ENCODE measurements around the gene TSTD1. TPM values are rescaled to one million over a fixed set of nuclear protein-coding genes. Genes with fewer than 3 reads are reported as not detected.

The TSTD1 gene
- total RNA-seq, 2 donors from 2014 or later = 49.4 to 90.8 TPM

GRCh38 chr1:161013131-161013487, 25.7 kb downstream of the TSTD1 start:
- Histone ChIP-seq H3K4me1 (peaks cover 60% of the 10 kb centered on the region), H3K36me3 (replicated peaks in 1 of 2; ENCODE audit: insufficient read depth in 1 of 2, low read depth in 2 of 2) (no peaks in the 10 kb centered on the region), H3K27ac (peak overlapping the region; percentile 86 to 94 (median 90)), H3K4me3 (no peak overlapping the region), H3K9me3 (no peaks in the 10 kb centered on the region), H3K27me3 (no peaks in the 10 kb centered on the region)
- TF ChIP-seq POLR2A (IDR thresholded peaks at IDR 0.05) (no peak), CTCF (IDR thresholded peaks at IDR 0.05) (no peak)
- DNase-seq (peak in 1 of 4 donors; percentile 37), ATAC-seq (no peak)
- intact Hi-C loops (cut with DNase I) = no loop called here

GRCh38 chr1:161012420-161012819, 26.3 kb downstream of the TSTD1 start:
- no peaks in the 10 kb centered on the region for H3K9me3 ChIP-seq
- no peaks in the 10 kb centered on the region for H3K27me3 ChIP-seq
- no peaks in the 10 kb centered on the region for H3K36me3 ChIP-seq (replicated peaks in 1 of 2; ENCODE audit: insufficient read depth in 1 of 2, low read depth in 2 of 2)
- H3K4me1 ChIP-seq = peaks cover 53% of the 10 kb centered on the region
- 77 to 87% methylated on average over 3 of the region's 3 CpGs for WGBS, 2 donors
- ATAC-seq (no peak), DNase-seq (no peak)
- H3K4me3 ChIP-seq = no peak overlapping the region
- H3K27ac ChIP-seq = peak overlapping the region in 3 of 4 donors; percentile 86 to 91 (median 90)
- no peak for TF ChIP-seq CTCF (IDR thresholded peaks at IDR 0.05)
- intact Hi-C loops (cut with DNase I) = no loop called here

GRCh38 chr1:161009602-161010211, 29.1 kb downstream of the TSTD1 start:
- H3K27me3 ChIP-seq = no peaks in the 10 kb centered on the region
- peaks cover 45% of the 10 kb centered on the region for H3K4me1 ChIP-seq
- no peak overlapping the region for H3K27ac ChIP-seq
- WGBS, 2 donors = 88 to 91% methylated on average over 7 of the region's 7 CpGs
- no peak for ATAC-seq
- H3K4me3 ChIP-seq = no peak overlapping the region
- intact Hi-C loops (cut with DNase I) = no loop called here
- no peaks in the 10 kb centered on the region for H3K36me3 ChIP-seq (replicated peaks in 1 of 2; ENCODE audit: insufficient read depth in 1 of 2, low read depth in 2 of 2)
- TF ChIP-seq POLR2A (IDR thresholded peaks at IDR 0.05) = no peak
- TF ChIP-seq CTCF (IDR thresholded peaks at IDR 0.05) = no peak
- no peaks in the 10 kb centered on the region for H3K9me3 ChIP-seq
- no peak for DNase-seq

- H3K4me1 ChIP-seq = peaks cover 37% of the 10 kb centered on the region
- no peak for ATAC-seq
- no peaks in the 10 kb centered on the region for H3K36me3 ChIP-seq (replicated peaks in 1 of 2; ENCODE audit: insufficient read depth in 1 of 2, low read depth in 2 of 2)
- TF ChIP-seq POLR2A (IDR thresholded peaks at IDR 0.05) (no peak), CTCF (IDR thresholded peaks at IDR 0.05) (no peak)
- intact Hi-C loops (cut with DNase I) = no loop called here
- no peak overlapping the region for H3K4me3 ChIP-seq
- 63 to 64% methylated on average over 4 of the region's 4 CpGs for WGBS, 2 donors
- no peak overlapping the region for H3K27ac ChIP-seq
- H3K27me3 ChIP-seq = no peaks in the 10 kb centered on the region
- H3K9me3 ChIP-seq = no peaks in the 10 kb centered on the region
- no peak for DNase-seq
These were observed 29.8 kb downstream of the TSTD1 start for GRCh38 chr1:161008869-161009510.

GRCh38 chr1:161007369-161007768, 31.4 kb downstream of the TSTD1 start:
- Histone ChIP-seq H3K4me3 (no peak overlapping the region), H3K27me3 (no peaks in the 10 kb centered on the region), H3K36me3 (replicated peaks in 1 of 2; ENCODE audit: insufficient read depth in 1 of 2, low read depth in 2 of 2) (no peaks in the 10 kb centered on the region), H3K9me3 (no peaks in the 10 kb centered on the region), H3K27ac (no peak overlapping the region), H3K4me1 (peaks cover 23% of the 10 kb centered on the region)
- DNase-seq = no peak
- TF ChIP-seq POLR2A (IDR thresholded peaks at IDR 0.05) (no peak), CTCF (IDR thresholded peaks at IDR 0.05) (no peak)
- WGBS, 2 donors = 93 to 100% methylated on average over 2 of the region's 2 CpGs
- intact Hi-C loops (cut with DNase I) = no loop called here
- no peak for ATAC-seq

Data from body of pancreas (tissue), 4 donors.